GM21786 (cell line): ENCODE measurements around the gene SLC35D3.
"Not testable (repeated sequence)": the region's sequence is repeated elsewhere in the genome, so short reads cannot be mapped to it uniquely, and the experiment has no call there.

ENCODE experiments used
- ATAC-seq: cut with Tn5 transposase; IDR thresholded peaks from one replicate; pipeline ENCODE4 v1.9.1; 2021; ENCODE audit not compliant: unreplicated experiment

SLC35D3 gene

GRCh38 chr6:136922685-136923006, 545 bp downstream of the SLC35D3 start:
- ATAC-seq, result no peak

GRCh38 chr6:136923116-136923953, 1.2 kb downstream of the SLC35D3 start:
- ATAC-seq, result no peak

- ATAC-seq, result no peak
These were observed 2.0 kb downstream of the SLC35D3 start for GRCh38 chr6:136923954-136924673.

GRCh38 chr6:136926383-136926782, 4.3 kb downstream of the SLC35D3 start:
- ATAC-seq, result no peak

- no peak for ATAC-seq
These were observed 5.2 kb downstream of the SLC35D3 start for GRCh38 chr6:136927292-136927691.

- no peak for ATAC-seq
These were observed 8.4 kb downstream of the SLC35D3 start for GRCh38 chr6:136930528-136930927.

- ATAC-seq, result no peak
These were observed 10.5 kb downstream of the SLC35D3 start for GRCh38 chr6:136932599-136932998.

- no peak for ATAC-seq
These were observed 23.0 kb downstream of the SLC35D3 start for GRCh38 chr6:136945072-136945471.

GRCh38 chr6:136945711-136946121, 23.6 kb downstream of the SLC35D3 start:
- ATAC-seq, result no peak

- ATAC-seq, result no peak
These were observed 24.9 kb downstream of the SLC35D3 start for GRCh38 chr6:136947037-136947436.

GRCh38 chr6:136949957-136950356, 27.9 kb downstream of the SLC35D3 start:
- ATAC-seq, result not testable (repeated sequence)

GRCh38 chr6:136950436-136951126, 28.5 kb downstream of the SLC35D3 start:
- ATAC-seq, result no peak

- no peak for ATAC-seq
These were observed 30.7 kb downstream of the SLC35D3 start for GRCh38 chr6:136952714-136953260.

GRCh38 chr6:136955123-136955522, 33.0 kb downstream of the SLC35D3 start:
- ATAC-seq, result no peak

- no peak for ATAC-seq
These were observed 34.8 kb downstream of the SLC35D3 start for GRCh38 chr6:136956590-136957544.

GRCh38 chr6:136958168-136958567, 36.1 kb downstream of the SLC35D3 start:
- no peak for ATAC-seq

- ATAC-seq, result no peak
These were observed 37.4 kb downstream of the SLC35D3 start for GRCh38 chr6:136959471-136959891.

GRCh38 chr6:136959935-136960334, 37.8 kb downstream of the SLC35D3 start:
- not testable (repeated sequence) for ATAC-seq

GRCh38 chr6:136960781-136961180, 38.7 kb downstream of the SLC35D3 start:
- no peak for ATAC-seq

- ATAC-seq, result no peak
These were observed 39.7 kb downstream of the SLC35D3 start for GRCh38 chr6:136961848-136962247.
